Activated gamma-delta T cell treated with Interleukin-2 at 50 U/mL for 16 hours (primary cell): ENCODE data around the gene MKI67.
"Not testable (repeated sequence)": the region's sequence is repeated elsewhere in the genome, so short reads cannot be mapped to it uniquely, and the experiment has no call there.

ENCODE experiments used
- DNase-seq: peaks from one replicate; pipeline ENCODE4 v3.0.0-alpha.2; 2020

The MKI67 gene

GRCh38 chr10:128147669-128148068 lies 21.4 kb upstream of the MKI67 start:
- DNase-seq, result no peak

GRCh38 chr10:128147064-128147463 lies 20.8 kb upstream of the MKI67 start:
- DNase-seq, result no peak

GRCh38 chr10:128144547-128144946 lies 18.3 kb upstream of the MKI67 start:
- no peak for DNase-seq

GRCh38 chr10:128143531-128143930 lies 17.3 kb upstream of the MKI67 start:
- no peak for DNase-seq

- no peak for DNase-seq
Observed at GRCh38 chr10:128140425-128140824, 14.2 kb upstream of the MKI67 start.

- DNase-seq, result not testable (repeated sequence)
Observed at GRCh38 chr10:128138429-128138828, 12.2 kb upstream of the MKI67 start.

- no peak for DNase-seq
Observed at GRCh38 chr10:128137877-128138276, 11.7 kb upstream of the MKI67 start.

GRCh38 chr10:128130051-128130450 lies 3.8 kb upstream of the MKI67 start:
- DNase-seq, result no peak

GRCh38 chr10:128128582-128128981 lies 2.4 kb upstream of the MKI67 start:
- no peak for DNase-seq

- no peak for DNase-seq
Observed at GRCh38 chr10:128125416-128125943, 743 bp downstream of the MKI67 start.

- DNase-seq, result no peak
Observed at GRCh38 chr10:128124813-128125403, 1.3 kb downstream of the MKI67 start.

GRCh38 chr10:128123846-128124245 lies 2.4 kb downstream of the MKI67 start:
- no peak for DNase-seq

- DNase-seq, result no peak
Observed at GRCh38 chr10:128122931-128123330, 3.3 kb downstream of the MKI67 start.

- DNase-seq, result no peak
Observed at GRCh38 chr10:128121750-128122412, 4.3 kb downstream of the MKI67 start.

GRCh38 chr10:128116851-128117615 lies 9.2 kb downstream of the MKI67 start:
- no peak for DNase-seq

GRCh38 chr10:128116187-128116586 lies 10.0 kb downstream of the MKI67 start:
- no peak for DNase-seq

- DNase-seq, result no peak
Observed at GRCh38 chr10:128115356-128115755, 10.9 kb downstream of the MKI67 start.

- DNase-seq, result no peak
Observed at GRCh38 chr10:128114901-128115300, 11.3 kb downstream of the MKI67 start.

- no peak for DNase-seq
Observed at GRCh38 chr10:128113026-128113425, 13.2 kb downstream of the MKI67 start.

GRCh38 chr10:128111696-128112095 lies 14.5 kb downstream of the MKI67 start:
- no peak for DNase-seq

- DNase-seq, result no peak
Observed at GRCh38 chr10:128110339-128110738, 15.9 kb downstream of the MKI67 start.

- DNase-seq, result no peak
Observed at GRCh38 chr10:128109707-128110106, 16.5 kb downstream of the MKI67 start.

- no peak for DNase-seq
Observed at GRCh38 chr10:128105383-128105782, 20.8 kb downstream of the MKI67 start.

- DNase-seq, result peak; percentile 56
Observed at GRCh38 chr10:128103229-128103714, 23.0 kb downstream of the MKI67 start.
